NCI-H774 (cell line): ENCODE data around the gene CEMIP.

Experiments used
- DNase-seq: peaks from one replicate; lab custom pipeline; 2025; lab: John Stamatoyannopoulos, UW

The CEMIP gene

GRCh38 chr15:80932513-80932815, 153.3 kb downstream of the CEMIP start:
- DNase-seq, result no peak

GRCh38 chr15:80932989-80933388, 153.8 kb downstream of the CEMIP start:
- no peak for DNase-seq

GRCh38 chr15:80934761-80935221, 155.6 kb downstream of the CEMIP start:
- DNase-seq, result no peak

GRCh38 chr15:80936288-80937078, 157.3 kb downstream of the CEMIP start:
- DNase-seq, result no peak

GRCh38 chr15:80937718-80938117, 158.5 kb downstream of the CEMIP start:
- DNase-seq, result no peak

GRCh38 chr15:80939216-80939615, 160.0 kb downstream of the CEMIP start:
- DNase-seq, result no peak

- DNase-seq, result no peak
Observed at GRCh38 chr15:80940331-80940730, 161.2 kb downstream of the CEMIP start.

- DNase-seq, result no peak
Observed at GRCh38 chr15:80940851-80941250, 161.7 kb downstream of the CEMIP start.

GRCh38 chr15:80942266-80942665, 163.1 kb downstream of the CEMIP start:
- DNase-seq, result no peak

GRCh38 chr15:80942746-80943565, 163.8 kb downstream of the CEMIP start:
- DNase-seq, result no peak

- no peak for DNase-seq
Observed at GRCh38 chr15:80944818-80945217, 165.6 kb downstream of the CEMIP start.

- no peak for DNase-seq
Observed at GRCh38 chr15:80945605-80946004, 166.4 kb downstream of the CEMIP start.

GRCh38 chr15:80946576-80946975, 167.4 kb downstream of the CEMIP start:
- no peak for DNase-seq

GRCh38 chr15:80948651-80949292, 169.6 kb downstream of the CEMIP start:
- no peak for DNase-seq

- DNase-seq, result no peak
Observed at GRCh38 chr15:80949756-80950155, 170.6 kb downstream of the CEMIP start.

- no peak for DNase-seq
Observed at GRCh38 chr15:80950291-80951078, 171.3 kb downstream of the CEMIP start.

- DNase-seq, result no peak
Observed at GRCh38 chr15:80951941-80952340, 172.8 kb downstream of the CEMIP start.

GRCh38 chr15:80953001-80953952, 174.1 kb downstream of the CEMIP start:
- DNase-seq, result no peak

- DNase-seq, result no peak
Observed at GRCh38 chr15:80953953-80954778, 175.0 kb downstream of the CEMIP start.
